AG20443 (cell line): ENCODE measurements around the gene TBC1D2B.
A peak's percentile ranks its signal among the peaks of the same experiment; 100 is the strongest.

Source experiments
- DNase-seq: peaks from one replicate; pipeline ENCODE4 v3.0.0; 2012; ENCODE audit warnings: low spot score, mixed read lengths

Gene TBC1D2B

GRCh38 chr15:78033864-78034263 is 43.6 kb downstream of the TBC1D2B start:
- no peak for DNase-seq

- DNase-seq = no peak
Measured at GRCh38 chr15:78032671-78033070, 44.8 kb downstream of the TBC1D2B start.

- DNase-seq = no peak
Measured at GRCh38 chr15:78024883-78025282, 52.6 kb downstream of the TBC1D2B start.

GRCh38 chr15:78024519-78024870 is 53.0 kb downstream of the TBC1D2B start:
- DNase-seq = no peak

- peak; percentile 33 for DNase-seq
Measured at GRCh38 chr15:78023865-78024518, 53.5 kb downstream of the TBC1D2B start.

GRCh38 chr15:78023081-78023665 is 54.3 kb downstream of the TBC1D2B start:
- DNase-seq = no peak

- no peak for DNase-seq
Measured at GRCh38 chr15:78021761-78022160, 55.8 kb downstream of the TBC1D2B start.

GRCh38 chr15:78020007-78020406 is 57.5 kb downstream of the TBC1D2B start:
- DNase-seq = no peak

- DNase-seq = no peak
Measured at GRCh38 chr15:78018946-78019644, 58.4 kb downstream of the TBC1D2B start.

GRCh38 chr15:78018445-78018844 is 59.1 kb downstream of the TBC1D2B start:
- no peak for DNase-seq

- no peak for DNase-seq
Measured at GRCh38 chr15:78016860-78017259, 60.7 kb downstream of the TBC1D2B start.

- no peak for DNase-seq
Measured at GRCh38 chr15:78012643-78013077, 64.9 kb downstream of the TBC1D2B start.

- no peak for DNase-seq
Measured at GRCh38 chr15:78010067-78010466, 67.4 kb downstream of the TBC1D2B start.

GRCh38 chr15:78007964-78008886 is 69.3 kb downstream of the TBC1D2B start:
- DNase-seq = peak; percentile 93

- no peak for DNase-seq
Measured at GRCh38 chr15:78007211-78007931, 70.1 kb downstream of the TBC1D2B start.

GRCh38 chr15:78006567-78007205 is 70.8 kb downstream of the TBC1D2B start:
- DNase-seq = no peak

- DNase-seq = peak; percentile 76
Measured at GRCh38 chr15:78004919-78005634, 72.4 kb downstream of the TBC1D2B start.

GRCh38 chr15:78004222-78004727 is 73.2 kb downstream of the TBC1D2B start:
- no peak for DNase-seq

GRCh38 chr15:78003539-78004008 is 73.9 kb downstream of the TBC1D2B start:
- DNase-seq = no peak

- DNase-seq = no peak
Measured at GRCh38 chr15:78002996-78003395, 74.5 kb downstream of the TBC1D2B start.
